Endothelial cell of umbilical vein (primary cell): ENCODE data around the gene ANKHD1.

Source experiments
- EZH2 ChIP-seq: IDR thresholded peaks from 2 replicates; pipeline ENCODE4 v1.6.1; 2012; ENCODE audit warnings: borderline replicate concordance, low read depth, mild to moderate bottlenecking, moderate library complexity, low read length, inconsistent platforms; ENCODE audit not compliant: severe bottlenecking
- TF ChIP-seq, protein P1 (sequence below), 2 donors: IDR thresholded peaks; 1 replicate in 1 of 2; 2 replicates in 1 of 2; pipeline ENCODE4 v1.5.1; 2011; ENCODE audit warnings: low read length in 2 of 2, mild to moderate bottlenecking in 2 of 2, moderate library complexity in 2 of 2, control low read depth in 1 of 2, inconsistent platforms in 1 of 2, low read depth in 1 of 2; ENCODE audit not compliant: insufficient read depth in 1 of 2; ENCODE audit errors: extremely low read depth in 1 of 2

- TF ChIP-seq, protein P1, sequence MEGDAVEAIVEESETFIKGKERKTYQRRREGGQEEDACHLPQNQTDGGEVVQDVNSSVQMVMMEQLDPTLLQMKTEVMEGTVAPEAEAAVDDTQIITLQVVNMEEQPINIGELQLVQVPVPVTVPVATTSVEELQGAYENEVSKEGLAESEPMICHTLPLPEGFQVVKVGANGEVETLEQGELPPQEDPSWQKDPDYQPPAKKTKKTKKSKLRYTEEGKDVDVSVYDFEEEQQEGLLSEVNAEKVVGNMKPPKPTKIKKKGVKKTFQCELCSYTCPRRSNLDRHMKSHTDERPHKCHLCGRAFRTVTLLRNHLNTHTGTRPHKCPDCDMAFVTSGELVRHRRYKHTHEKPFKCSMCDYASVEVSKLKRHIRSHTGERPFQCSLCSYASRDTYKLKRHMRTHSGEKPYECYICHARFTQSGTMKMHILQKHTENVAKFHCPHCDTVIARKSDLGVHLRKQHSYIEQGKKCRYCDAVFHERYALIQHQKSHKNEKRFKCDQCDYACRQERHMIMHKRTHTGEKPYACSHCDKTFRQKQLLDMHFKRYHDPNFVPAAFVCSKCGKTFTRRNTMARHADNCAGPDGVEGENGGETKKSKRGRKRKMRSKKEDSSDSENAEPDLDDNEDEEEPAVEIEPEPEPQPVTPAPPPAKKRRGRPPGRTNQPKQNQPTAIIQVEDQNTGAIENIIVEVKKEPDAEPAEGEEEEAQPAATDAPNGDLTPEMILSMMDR (IDR thresholded peaks at IDR 0.05; ENCODE audit: extremely low read depth in 1 of 2, insufficient read depth in 1 of 2, low read depth in 1 of 2, low read length in 2 of 2) = no peak
- no peak for TF ChIP-seq EZH2
Measured at GRCh38 chr5:140432212-140432611, 30.6 kb downstream of the ANKHD1 start.
